ENCODE results near the gene GFOD2.
"Not testable (repeated sequence)": the region's sequence is repeated elsewhere in the genome, so short reads cannot be mapped to it uniquely, and the experiment has no call there.

The GFOD2 gene

DNA sequence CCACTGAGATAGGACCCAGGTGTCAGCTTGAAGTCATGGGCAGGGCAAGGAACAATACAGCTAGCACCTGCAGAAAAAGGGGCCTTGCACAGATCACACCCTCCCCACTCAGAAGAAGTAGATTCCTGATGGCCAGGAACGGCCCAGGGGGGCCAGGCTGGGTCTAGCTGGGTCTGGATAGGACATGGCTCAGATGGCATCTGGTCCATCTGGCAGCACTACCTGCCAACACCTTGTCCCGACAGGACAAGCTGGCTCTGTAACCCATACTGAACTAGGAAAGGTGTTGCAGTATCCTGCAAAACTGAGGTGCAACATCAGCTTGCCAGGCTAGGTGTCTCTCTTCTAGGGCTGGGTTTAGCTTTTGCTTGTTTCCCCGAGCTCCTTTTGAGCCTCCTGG, 38.9 kb upstream of the GFOD2 start:
- Histone ChIP-seq H3K9me3 (ENCODE audit: control insufficient read depth in 2 of 2, low read length in 2 of 2) (no peaks in the 10 kb centered on the region), H3K4me1 (ENCODE audit: control insufficient read depth, insufficient read depth, low read length) (no peaks in the 10 kb centered on the region), H3K27me3 (ENCODE audit: control insufficient read depth in 1 of 2, insufficient read depth in 2 of 2, low read length in 2 of 2) (no peaks in the 10 kb centered on the region), H3K36me3 (ENCODE audit: control insufficient read depth in 2 of 2, insufficient read depth in 2 of 2, low read length in 2 of 2) (peaks cover 1 to 2% of the 10 kb centered on the region in 2 donors), H3K27ac (ENCODE audit: low read length) (no peak overlapping the region), H3K4me3 (ENCODE audit: low read length in 2 of 2) (no peak overlapping the region), H3K9ac (ENCODE audit: low read length in 2 of 2) (no peak overlapping the region)

DNA sequence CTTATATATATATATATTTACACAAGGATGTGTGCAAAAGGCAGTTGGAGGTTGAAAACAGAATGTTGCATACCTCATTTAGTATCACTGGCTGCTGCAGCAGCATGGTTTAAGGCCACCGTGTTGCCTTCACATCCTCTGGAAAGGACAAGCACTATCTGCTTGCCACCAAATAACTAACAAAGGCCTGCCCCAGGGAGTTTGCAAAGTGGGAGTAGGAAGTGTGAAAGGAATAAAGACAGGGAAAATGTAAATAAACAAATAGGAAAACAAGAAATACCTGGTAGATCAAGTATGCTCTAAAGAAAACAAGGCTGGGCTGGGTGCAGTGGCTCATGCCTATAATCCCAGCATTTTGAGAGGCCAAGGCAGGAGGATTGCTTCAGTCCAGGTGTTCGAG, 33.5 kb upstream of the GFOD2 start:
- H3K4me1 ChIP-seq (ENCODE audit: control insufficient read depth, insufficient read depth, low read length): no peaks in the 10 kb centered on the region
- H3K36me3 ChIP-seq (ENCODE audit: control insufficient read depth in 2 of 2, insufficient read depth in 2 of 2, low read length in 2 of 2): no peaks in the 10 kb centered on the region
- no peak overlapping the region for H3K9ac ChIP-seq (ENCODE audit: low read length in 2 of 2)
- H3K27me3 ChIP-seq (ENCODE audit: control insufficient read depth in 1 of 2, insufficient read depth in 2 of 2, low read length in 2 of 2): no peaks in the 10 kb centered on the region
- H3K27ac ChIP-seq (ENCODE audit: low read length): no peak overlapping the region
- no peak overlapping the region for H3K4me3 ChIP-seq (ENCODE audit: low read length in 2 of 2)
- H3K9me3 ChIP-seq (ENCODE audit: control insufficient read depth in 2 of 2, low read length in 2 of 2): no peaks in the 10 kb centered on the region

DNA sequence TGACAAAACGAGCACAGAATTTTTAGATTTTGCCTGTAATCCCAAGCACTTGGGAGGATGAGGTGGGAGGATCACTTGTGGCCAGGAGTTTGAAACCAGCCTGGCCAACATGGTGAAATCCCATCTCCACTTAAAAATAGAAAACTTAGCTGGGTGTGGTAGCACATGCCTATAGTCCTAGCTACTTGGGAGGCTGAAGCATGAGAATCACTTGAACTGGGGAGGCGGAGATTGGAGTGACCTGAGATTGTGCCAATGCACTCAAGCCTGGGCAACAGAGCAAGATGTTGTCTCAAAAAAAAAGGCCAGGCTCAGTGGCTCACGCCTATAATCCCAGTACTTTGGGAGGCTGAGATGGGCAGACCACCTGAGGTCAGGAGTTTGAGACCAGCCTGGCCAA, 32.2 kb upstream of the GFOD2 start:
- H3K36me3 ChIP-seq (ENCODE audit: control insufficient read depth in 2 of 2, insufficient read depth in 2 of 2, low read length in 2 of 2); H3K9me3 ChIP-seq (ENCODE audit: control insufficient read depth in 2 of 2, low read length in 2 of 2); H3K9ac ChIP-seq (ENCODE audit: low read length in 2 of 2); H3K27ac ChIP-seq (ENCODE audit: low read length); H3K27me3 ChIP-seq (ENCODE audit: control insufficient read depth in 1 of 2, insufficient read depth in 2 of 2, low read length in 2 of 2); H3K4me3 ChIP-seq (ENCODE audit: low read length in 2 of 2); H3K4me1 ChIP-seq (ENCODE audit: control insufficient read depth, insufficient read depth, low read length): not testable (repeated sequence)

DNA sequence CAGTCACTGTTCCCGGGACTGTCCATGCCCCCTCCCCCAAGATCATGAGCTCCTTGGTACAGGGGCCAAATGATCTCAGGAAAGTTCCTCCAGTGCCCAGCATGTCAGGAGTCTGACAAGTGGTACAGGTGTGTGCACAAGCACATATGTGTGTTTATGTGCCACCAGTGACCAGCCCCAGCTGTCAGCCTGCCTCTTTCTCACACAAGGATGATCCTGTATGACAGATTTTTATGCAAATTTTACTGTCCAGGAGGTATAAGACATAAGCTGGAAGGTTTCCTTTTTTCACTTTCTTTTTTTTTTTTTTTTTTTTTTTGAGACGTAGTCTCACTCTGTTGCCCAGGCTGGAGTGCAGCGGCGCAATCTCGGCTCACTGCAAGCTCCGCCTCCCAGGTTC, 31.4 kb upstream of the GFOD2 start:
- no peaks in the 10 kb centered on the region for H3K4me1 ChIP-seq (ENCODE audit: control insufficient read depth, insufficient read depth, low read length)
- H3K36me3 ChIP-seq (ENCODE audit: control insufficient read depth in 2 of 2, insufficient read depth in 2 of 2, low read length in 2 of 2): no peaks in the 10 kb centered on the region
- no peak overlapping the region for H3K27ac ChIP-seq (ENCODE audit: low read length)
- no peak overlapping the region for H3K9ac ChIP-seq (ENCODE audit: low read length in 2 of 2)
- no peak overlapping the region for H3K4me3 ChIP-seq (ENCODE audit: low read length in 2 of 2)
- H3K27me3 ChIP-seq (ENCODE audit: control insufficient read depth in 1 of 2, insufficient read depth in 2 of 2, low read length in 2 of 2): no peaks in the 10 kb centered on the region
- no peaks in the 10 kb centered on the region for H3K9me3 ChIP-seq (ENCODE audit: control insufficient read depth in 2 of 2, low read length in 2 of 2)

DNA sequence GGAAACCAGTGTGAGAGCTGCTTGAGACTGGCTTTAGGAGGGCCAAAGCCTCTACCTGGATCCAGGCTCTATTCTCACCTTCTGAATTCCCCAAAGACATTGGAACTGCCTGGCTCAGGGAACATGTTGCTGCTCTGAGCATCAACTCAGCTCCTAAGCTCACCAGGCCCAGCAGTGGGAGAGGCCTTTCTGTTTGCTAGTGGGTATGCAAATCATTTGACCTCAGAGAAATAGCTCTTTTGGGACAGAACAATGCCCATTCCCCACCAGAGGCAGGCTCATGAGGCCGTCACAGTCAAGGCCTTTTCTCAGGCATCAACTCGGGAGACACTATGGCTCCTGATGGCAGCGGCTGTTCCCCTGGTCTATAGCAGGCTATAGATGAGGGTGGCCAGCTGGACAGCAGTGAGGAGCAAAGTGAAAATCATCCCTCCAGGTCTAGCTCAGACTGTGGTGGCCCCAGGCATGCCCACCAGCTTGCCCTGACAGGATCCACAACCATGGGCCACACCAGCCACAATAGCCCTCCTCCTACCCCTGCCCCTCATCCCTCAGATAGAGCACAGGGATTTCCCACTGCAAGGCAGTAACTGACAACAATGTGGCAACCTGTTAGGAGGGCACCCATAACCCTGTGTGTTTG, 30.4 kb upstream of the GFOD2 start:
- Histone ChIP-seq H3K9me3 (ENCODE audit: control insufficient read depth in 2 of 2, low read length in 2 of 2) (no peaks in the 10 kb centered on the region), H3K36me3 (ENCODE audit: control insufficient read depth in 2 of 2, insufficient read depth in 2 of 2, low read length in 2 of 2) (peaks cover under 1 to 1% of the 10 kb centered on the region in 2 donors), H3K4me3 (ENCODE audit: low read length in 2 of 2) (no peak overlapping the region), H3K27me3 (ENCODE audit: control insufficient read depth in 1 of 2, insufficient read depth in 2 of 2, low read length in 2 of 2) (no peaks in the 10 kb centered on the region), H3K9ac (ENCODE audit: low read length in 2 of 2) (no peak overlapping the region), H3K27ac (ENCODE audit: low read length) (no peak overlapping the region), H3K4me1 (ENCODE audit: control insufficient read depth, insufficient read depth, low read length) (no peaks in the 10 kb centered on the region)

DNA sequence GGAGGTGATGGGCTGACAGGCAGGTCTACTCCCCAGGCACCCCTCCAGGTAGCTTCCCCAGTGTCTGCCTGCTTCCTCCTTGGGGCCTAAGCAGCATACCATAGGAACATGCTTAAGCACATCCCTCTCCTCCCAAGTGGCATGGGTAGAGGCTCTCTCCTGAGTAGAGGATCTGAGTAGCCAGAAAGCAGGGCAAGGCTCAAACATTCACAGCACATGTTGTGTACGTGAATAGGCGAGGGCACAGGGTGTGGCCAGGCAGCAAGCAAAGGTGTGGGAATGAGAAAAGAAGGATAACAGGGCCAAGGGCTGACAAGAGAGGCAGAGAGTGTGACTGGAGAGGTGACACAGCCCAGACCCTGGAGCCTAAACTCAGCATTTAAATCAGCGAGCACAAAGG, 29.7 kb upstream of the GFOD2 start:
- Histone ChIP-seq H3K4me1 (ENCODE audit: control insufficient read depth, insufficient read depth, low read length) (no peaks in the 10 kb centered on the region), H3K27ac (ENCODE audit: low read length) (no peak overlapping the region), H3K4me3 (ENCODE audit: low read length in 2 of 2) (no peak overlapping the region), H3K36me3 (ENCODE audit: control insufficient read depth in 2 of 2, insufficient read depth in 2 of 2, low read length in 2 of 2) (peaks cover 8% of the 10 kb centered on the region in 2 donors), H3K9ac (ENCODE audit: low read length in 2 of 2) (no peak overlapping the region), H3K27me3 (ENCODE audit: control insufficient read depth in 1 of 2, insufficient read depth in 2 of 2, low read length in 2 of 2) (no peaks in the 10 kb centered on the region), H3K9me3 (ENCODE audit: control insufficient read depth in 2 of 2, low read length in 2 of 2) (no peaks in the 10 kb centered on the region)

DNA sequence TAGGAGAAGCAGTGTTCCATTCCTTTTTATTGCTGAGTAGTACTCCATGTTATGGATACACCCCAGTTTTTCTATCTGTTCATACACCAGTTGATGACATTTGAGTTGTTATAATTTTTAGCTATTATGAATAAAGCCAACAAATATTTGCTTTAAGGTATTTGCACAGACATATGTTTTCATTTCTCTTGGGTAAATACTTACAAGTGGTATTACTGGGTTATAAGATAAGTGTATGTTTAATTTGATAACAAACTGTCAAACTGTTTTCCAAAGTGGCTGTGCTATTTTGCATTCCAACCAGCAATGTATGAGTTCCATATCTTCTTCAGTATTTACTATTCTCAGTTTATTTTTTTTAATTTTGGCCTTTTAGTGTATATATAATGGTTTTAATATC, 27.7 kb upstream of the GFOD2 start:
- Histone ChIP-seq H3K27me3 (ENCODE audit: control insufficient read depth in 1 of 2, insufficient read depth in 2 of 2, low read length in 2 of 2) (no peaks in the 10 kb centered on the region), H3K4me1 (ENCODE audit: control insufficient read depth, insufficient read depth, low read length) (no peaks in the 10 kb centered on the region), H3K9ac (ENCODE audit: low read length in 2 of 2) (no peak overlapping the region), H3K4me3 (ENCODE audit: low read length in 2 of 2) (no peak overlapping the region), H3K9me3 (ENCODE audit: control insufficient read depth in 2 of 2, low read length in 2 of 2) (no peaks in the 10 kb centered on the region), H3K27ac (ENCODE audit: low read length) (no peak overlapping the region), H3K36me3 (ENCODE audit: control insufficient read depth in 2 of 2, insufficient read depth in 2 of 2, low read length in 2 of 2) (peaks cover 18 to 20% of the 10 kb centered on the region in 2 donors)

DNA sequence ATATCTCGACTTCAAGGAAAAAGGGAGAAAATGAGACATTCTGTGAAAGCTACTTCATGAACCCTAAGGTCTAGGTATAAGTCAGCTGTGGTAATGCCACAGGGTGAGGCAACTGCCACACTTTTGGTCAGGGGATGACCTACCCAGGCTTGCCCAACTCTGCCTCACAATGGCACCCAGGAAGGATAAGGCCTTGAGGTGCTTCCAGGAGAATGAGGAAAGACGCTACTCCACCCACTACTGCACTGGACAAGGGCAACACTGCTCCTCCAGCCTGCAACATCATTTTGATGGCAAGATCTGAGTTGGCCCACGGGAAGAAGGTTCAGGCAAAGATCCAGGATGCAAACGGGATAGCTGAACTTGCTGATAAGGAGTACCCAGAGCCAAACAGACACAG, 22.0 kb upstream of the GFOD2 start:
- H3K4me1 ChIP-seq (ENCODE audit: control insufficient read depth, insufficient read depth, low read length): no peaks in the 10 kb centered on the region
- H3K9me3 ChIP-seq (ENCODE audit: control insufficient read depth in 2 of 2, low read length in 2 of 2): no peaks in the 10 kb centered on the region
- H3K9ac ChIP-seq (ENCODE audit: low read length in 2 of 2): no peak overlapping the region
- no peak overlapping the region for H3K27ac ChIP-seq (ENCODE audit: low read length)
- H3K4me3 ChIP-seq (ENCODE audit: low read length in 2 of 2): no peak overlapping the region
- peaks cover 31 to 33% of the 10 kb centered on the region in 2 donors for H3K36me3 ChIP-seq (ENCODE audit: control insufficient read depth in 2 of 2, insufficient read depth in 2 of 2, low read length in 2 of 2)
- no peaks in the 10 kb centered on the region for H3K27me3 ChIP-seq (ENCODE audit: control insufficient read depth in 1 of 2, insufficient read depth in 2 of 2, low read length in 2 of 2)

DNA sequence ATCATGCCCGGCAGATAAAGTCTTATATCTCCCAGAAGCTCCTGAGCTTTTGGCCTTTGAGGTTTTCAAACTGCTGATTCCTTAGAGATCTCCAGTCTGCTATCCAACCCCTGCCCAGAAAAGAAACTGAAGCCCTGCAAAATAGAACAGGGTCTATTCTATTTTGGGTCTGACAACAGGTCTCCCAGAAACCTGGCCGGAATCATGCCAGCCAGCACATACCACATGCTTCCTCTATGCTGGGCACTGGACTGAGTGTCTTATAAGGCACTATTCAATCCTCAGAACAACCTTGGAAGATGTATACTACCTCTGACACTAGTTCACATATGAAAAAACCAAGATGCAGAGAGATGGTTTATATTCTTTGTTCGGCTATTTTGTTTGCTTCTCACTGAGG, 21.3 kb upstream of the GFOD2 start:
- H3K9ac ChIP-seq (ENCODE audit: low read length in 2 of 2): no peak overlapping the region
- H3K27me3 ChIP-seq (ENCODE audit: control insufficient read depth in 1 of 2, insufficient read depth in 2 of 2, low read length in 2 of 2): no peaks in the 10 kb centered on the region
- H3K36me3 ChIP-seq (ENCODE audit: control insufficient read depth in 2 of 2, insufficient read depth in 2 of 2, low read length in 2 of 2): peaks cover 31 to 33% of the 10 kb centered on the region in 2 donors
- H3K27ac ChIP-seq (ENCODE audit: low read length): no peak overlapping the region
- no peaks in the 10 kb centered on the region for H3K4me1 ChIP-seq (ENCODE audit: control insufficient read depth, insufficient read depth, low read length)
- H3K4me3 ChIP-seq (ENCODE audit: low read length in 2 of 2): no peak overlapping the region
- H3K9me3 ChIP-seq (ENCODE audit: control insufficient read depth in 2 of 2, low read length in 2 of 2): no peaks in the 10 kb centered on the region

DNA sequence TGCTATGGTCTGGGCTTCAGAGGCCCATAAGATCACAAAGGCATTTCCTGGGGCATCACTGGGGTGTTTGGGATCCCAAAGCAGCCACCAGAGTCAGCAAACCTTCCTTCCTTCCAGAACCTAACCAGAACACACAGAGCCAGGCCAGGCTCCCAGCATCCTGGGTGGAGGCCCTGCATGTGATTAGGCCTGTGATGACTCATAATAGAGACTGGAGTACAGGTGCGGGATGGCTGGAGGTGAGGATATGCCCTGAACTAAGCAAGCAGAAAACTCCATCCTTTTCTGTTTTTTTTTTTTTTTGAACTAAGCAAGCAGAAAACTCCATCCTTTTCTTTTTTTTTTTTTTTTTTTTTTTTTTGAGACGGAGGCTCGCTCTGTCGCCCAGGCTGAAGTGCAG, 17.7 kb upstream of the GFOD2 start:
- Histone ChIP-seq H3K27ac (ENCODE audit: low read length) (no peak overlapping the region), H3K9me3 (ENCODE audit: control insufficient read depth in 2 of 2, low read length in 2 of 2) (no peaks in the 10 kb centered on the region), H3K9ac (ENCODE audit: low read length in 2 of 2) (no peak overlapping the region), H3K27me3 (ENCODE audit: control insufficient read depth in 1 of 2, insufficient read depth in 2 of 2, low read length in 2 of 2) (no peaks in the 10 kb centered on the region), H3K4me3 (ENCODE audit: low read length in 2 of 2) (no peak overlapping the region), H3K4me1 (ENCODE audit: control insufficient read depth, insufficient read depth, low read length) (no peaks in the 10 kb centered on the region), H3K36me3 (ENCODE audit: control insufficient read depth in 2 of 2, insufficient read depth in 2 of 2, low read length in 2 of 2) (peaks cover 21 to 26% of the 10 kb centered on the region in 2 donors)

DNA sequence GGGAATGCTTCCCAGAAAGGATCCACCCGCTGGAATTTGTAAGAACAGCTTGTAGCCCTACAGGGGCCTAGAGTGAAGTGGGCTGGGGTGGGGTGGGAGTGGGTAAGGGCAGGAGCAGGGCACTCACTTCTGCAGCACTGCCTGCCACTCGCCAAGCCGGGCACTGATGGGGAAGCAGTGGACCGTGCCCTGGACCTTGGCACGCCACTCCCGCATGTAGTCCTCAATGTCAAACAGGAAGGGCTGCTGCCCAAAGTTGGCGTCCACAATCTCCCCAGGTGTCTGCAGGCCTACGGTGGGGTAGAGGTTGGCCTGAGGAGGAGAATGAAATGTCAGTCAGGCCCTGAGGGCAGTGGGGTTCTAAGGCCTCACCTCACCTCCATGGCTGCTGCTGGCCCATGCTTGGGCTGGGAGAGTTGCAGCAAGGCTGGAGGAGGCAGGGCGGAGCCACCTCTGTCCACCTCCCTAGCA, 15.7 kb upstream of the GFOD2 start:
- Histone ChIP-seq H3K9ac (ENCODE audit: low read length in 2 of 2) (no peak overlapping the region), H3K4me3 (ENCODE audit: low read length in 2 of 2) (no peak overlapping the region), H3K27me3 (ENCODE audit: control insufficient read depth in 1 of 2, insufficient read depth in 2 of 2, low read length in 2 of 2) (no peaks in the 10 kb centered on the region), H3K4me1 (ENCODE audit: control insufficient read depth, insufficient read depth, low read length) (no peaks in the 10 kb centered on the region), H3K36me3 (ENCODE audit: control insufficient read depth in 2 of 2, insufficient read depth in 2 of 2, low read length in 2 of 2) (peaks cover 26 to 33% of the 10 kb centered on the region in 2 donors), H3K9me3 (ENCODE audit: control insufficient read depth in 2 of 2, low read length in 2 of 2) (no peaks in the 10 kb centered on the region), H3K27ac (ENCODE audit: low read length) (no peak overlapping the region)
